Upper lobe of left lung (tissue), 4 donors: Measurements from ENCODE around the gene PIAS4.

Experiments
- EP300 ChIP-seq, 4 donors: sonication (generic); formaldehyde crosslinking; IDR thresholded peaks; one replicate each; pipeline ENCODE4 v1.5.1; 2017; ENCODE audit warnings: antibody characterized with exemption in 4 of 4, control low read depth in 2 of 4
- POLR2A ChIP-seq, 4 donors: fragments of 450-650 bp; IDR thresholded peaks; one replicate each; pipeline ENCODE4 v1.5.1; 2016 to 2017; ENCODE audit warnings: antibody characterized with exemption in 4 of 4, mild to moderate bottlenecking in 2 of 4
- POLR2AphosphoS5 ChIP-seq, 2 donors: sonication (generic); formaldehyde crosslinking; IDR thresholded peaks; one replicate each; pipeline ENCODE4 v1.5.1; 2017; ENCODE audit warnings: antibody characterized with exemption in 2 of 2
- TF ChIP-seq, protein P1 (sequence below), 6 experiments: fragments of 450-650 bp in 4 of 6; fragments of 200-600 bp in 2 of 6; sonication (generic) in 2 of 6; IDR thresholded peaks; one replicate each; pipeline ENCODE4 v1.5.1; 2016 to 2019; ENCODE audit warnings: antibody characterized with exemption in 6 of 6

DNA sequence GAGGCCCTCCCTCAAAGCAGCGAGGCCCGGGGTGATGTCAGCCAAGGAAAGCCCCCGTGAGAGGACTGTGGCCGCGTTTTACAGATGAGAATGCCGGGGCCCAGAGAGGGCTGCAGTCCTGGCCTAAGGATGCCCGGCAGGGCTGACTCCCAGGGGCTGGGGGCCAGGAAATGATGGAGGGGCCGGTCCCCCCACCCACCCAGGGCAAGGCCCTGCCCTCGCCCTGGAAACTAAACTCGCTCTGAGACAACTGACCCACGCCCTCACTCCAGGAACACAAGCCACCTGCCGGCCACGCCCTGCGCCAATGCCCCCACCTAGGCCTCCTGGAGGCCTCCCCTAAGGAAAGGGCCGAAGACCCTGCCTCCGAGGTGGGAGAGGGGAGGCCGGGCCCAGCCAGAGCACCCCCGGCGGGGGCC lies 51.9 kb downstream of the PIAS4 start:
- TF ChIP-seq, protein P1, sequence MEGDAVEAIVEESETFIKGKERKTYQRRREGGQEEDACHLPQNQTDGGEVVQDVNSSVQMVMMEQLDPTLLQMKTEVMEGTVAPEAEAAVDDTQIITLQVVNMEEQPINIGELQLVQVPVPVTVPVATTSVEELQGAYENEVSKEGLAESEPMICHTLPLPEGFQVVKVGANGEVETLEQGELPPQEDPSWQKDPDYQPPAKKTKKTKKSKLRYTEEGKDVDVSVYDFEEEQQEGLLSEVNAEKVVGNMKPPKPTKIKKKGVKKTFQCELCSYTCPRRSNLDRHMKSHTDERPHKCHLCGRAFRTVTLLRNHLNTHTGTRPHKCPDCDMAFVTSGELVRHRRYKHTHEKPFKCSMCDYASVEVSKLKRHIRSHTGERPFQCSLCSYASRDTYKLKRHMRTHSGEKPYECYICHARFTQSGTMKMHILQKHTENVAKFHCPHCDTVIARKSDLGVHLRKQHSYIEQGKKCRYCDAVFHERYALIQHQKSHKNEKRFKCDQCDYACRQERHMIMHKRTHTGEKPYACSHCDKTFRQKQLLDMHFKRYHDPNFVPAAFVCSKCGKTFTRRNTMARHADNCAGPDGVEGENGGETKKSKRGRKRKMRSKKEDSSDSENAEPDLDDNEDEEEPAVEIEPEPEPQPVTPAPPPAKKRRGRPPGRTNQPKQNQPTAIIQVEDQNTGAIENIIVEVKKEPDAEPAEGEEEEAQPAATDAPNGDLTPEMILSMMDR (IDR thresholded peaks at IDR 0.05), result peak in 1 of 6 experiments; percentile 7
- TF ChIP-seq POLR2A (IDR thresholded peaks at IDR 0.05), result no peak
- no peak for TF ChIP-seq POLR2AphosphoS5 (IDR thresholded peaks at IDR 0.05)
- TF ChIP-seq EP300 (IDR thresholded peaks at IDR 0.05), result no peak
